HG03378 (cell line): ENCODE results near the gene MPP4.

ENCODE experiments used
- ATAC-seq: cut with Tn5 transposase; IDR thresholded peaks from one replicate; pipeline ENCODE4 v1.9.1; 2021; ENCODE audit warnings: mild to moderate bottlenecking, moderate library complexity; ENCODE audit not compliant: unreplicated experiment

Gene MPP4

DNA sequence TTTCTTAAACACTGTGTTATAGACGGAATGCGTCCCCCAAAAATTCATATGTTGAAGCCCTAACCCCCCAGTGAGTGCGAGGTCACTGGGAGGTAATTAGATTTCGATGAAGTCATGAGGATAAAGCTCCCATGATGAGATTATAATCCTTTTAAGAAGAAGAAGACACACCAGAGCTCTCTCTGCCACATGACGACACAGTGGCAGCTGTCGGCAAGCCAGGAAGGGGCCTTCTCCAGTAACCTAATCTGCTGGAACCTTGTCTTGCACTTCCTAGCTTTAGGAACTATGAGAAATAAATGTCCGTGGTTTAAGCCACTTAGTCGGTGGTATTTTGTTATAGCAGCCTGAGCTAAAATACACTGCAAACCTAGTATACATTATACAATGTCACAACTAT, 67.4 kb downstream of the MPP4 start:
- no peak for ATAC-seq

DNA sequence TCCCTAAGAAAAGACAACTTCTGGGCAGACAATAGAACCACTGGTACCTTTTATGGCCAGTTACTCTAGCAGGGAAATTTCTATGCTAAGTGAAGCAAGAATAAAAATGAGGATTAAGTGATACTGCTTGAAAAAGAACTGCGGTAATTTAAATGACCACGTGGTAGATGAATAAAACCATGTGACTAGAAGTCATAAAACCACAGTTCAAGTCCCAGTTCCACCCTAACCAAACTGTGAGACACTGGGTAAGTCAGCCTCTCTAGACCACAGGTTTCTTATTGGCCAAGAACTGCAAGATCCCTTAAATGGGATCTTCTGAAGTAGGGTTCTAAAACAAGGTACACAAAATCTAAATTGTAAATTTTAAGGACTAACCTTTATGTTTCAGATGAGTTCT, 67.9 kb downstream of the MPP4 start:
- ATAC-seq, result no peak

DNA sequence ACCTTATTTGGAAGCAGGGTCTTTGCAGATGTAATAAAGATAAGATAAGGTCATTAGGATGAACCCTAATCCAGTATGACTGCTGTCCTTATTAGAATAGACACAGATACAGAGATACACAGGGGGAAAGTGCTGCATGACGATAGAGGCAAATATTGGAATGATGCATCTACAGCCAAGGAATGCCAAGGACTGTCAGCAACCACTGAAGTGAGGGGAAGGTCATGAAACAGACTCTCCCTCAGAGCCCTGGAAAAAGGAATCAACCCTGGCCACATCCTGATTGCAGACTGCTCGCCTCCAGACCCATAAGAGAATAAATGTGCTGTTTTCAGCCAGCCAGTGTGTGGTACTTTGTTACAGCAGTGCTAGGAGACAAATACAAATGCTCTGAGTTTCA, 69.9 kb downstream of the MPP4 start:
- ATAC-seq, result no peak

DNA sequence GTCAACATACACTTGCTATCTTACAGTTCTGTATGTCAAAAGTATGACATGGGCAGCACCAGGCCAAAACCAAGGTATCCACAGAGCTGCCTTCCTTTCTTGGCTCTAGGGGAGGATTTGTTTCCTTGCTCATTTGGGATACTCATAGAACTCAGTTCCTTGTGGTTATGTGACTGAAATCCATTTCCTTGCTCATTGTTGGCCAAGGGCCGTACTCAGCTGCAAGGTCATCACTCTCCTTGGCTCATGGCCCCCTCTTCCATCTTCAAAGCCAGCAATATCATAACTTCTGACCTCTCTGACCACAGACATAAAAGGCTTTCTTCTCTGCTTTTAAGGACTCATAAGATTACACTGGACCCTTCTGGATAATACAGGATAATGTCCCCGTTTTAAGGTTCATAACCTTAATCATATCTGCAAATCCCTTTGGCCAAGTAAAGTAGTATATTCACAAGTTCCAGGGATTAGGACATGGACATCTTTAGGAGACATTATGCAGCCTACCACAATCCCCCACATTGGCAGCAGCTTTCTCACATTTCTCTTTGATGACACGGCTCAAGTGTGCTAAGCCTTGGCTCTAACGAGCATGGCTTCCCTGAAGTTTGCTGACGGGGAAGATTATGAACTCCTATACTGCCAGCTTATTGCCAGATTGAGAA, 76.0 kb downstream of the MPP4 start:
- no peak for ATAC-seq

DNA sequence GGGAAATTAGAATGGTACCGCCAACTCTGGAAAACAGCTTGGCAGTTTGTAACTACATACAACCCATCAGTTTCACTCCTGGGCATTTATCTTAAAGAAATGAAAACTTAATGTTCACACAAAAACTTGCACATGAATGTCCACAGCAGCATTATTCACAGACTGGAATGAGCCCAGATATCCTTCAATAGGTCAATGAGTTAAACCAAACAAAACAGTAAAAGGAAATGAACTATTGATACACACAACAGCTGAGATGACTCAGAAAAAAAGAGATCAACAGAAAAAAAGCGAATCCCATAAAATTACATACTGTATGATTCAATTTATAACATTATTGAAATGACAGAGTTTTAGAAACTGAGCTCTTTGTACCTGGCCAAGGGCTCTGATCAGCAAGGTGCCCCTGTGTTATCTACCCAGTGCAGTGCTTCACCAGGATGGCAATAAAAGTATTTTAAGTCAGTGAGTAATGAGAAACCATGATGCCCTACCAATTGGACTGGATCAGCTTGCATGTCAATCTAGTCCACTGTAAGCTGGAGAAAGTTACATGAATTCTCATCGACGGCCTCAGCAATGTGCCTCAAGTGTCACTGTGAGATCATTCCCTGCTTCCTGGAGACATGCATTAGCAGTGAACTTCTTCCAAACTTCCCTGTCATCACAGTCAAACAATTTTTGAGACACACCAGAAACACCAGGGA, 77.0 kb downstream of the MPP4 start:
- ATAC-seq, result no peak

DNA sequence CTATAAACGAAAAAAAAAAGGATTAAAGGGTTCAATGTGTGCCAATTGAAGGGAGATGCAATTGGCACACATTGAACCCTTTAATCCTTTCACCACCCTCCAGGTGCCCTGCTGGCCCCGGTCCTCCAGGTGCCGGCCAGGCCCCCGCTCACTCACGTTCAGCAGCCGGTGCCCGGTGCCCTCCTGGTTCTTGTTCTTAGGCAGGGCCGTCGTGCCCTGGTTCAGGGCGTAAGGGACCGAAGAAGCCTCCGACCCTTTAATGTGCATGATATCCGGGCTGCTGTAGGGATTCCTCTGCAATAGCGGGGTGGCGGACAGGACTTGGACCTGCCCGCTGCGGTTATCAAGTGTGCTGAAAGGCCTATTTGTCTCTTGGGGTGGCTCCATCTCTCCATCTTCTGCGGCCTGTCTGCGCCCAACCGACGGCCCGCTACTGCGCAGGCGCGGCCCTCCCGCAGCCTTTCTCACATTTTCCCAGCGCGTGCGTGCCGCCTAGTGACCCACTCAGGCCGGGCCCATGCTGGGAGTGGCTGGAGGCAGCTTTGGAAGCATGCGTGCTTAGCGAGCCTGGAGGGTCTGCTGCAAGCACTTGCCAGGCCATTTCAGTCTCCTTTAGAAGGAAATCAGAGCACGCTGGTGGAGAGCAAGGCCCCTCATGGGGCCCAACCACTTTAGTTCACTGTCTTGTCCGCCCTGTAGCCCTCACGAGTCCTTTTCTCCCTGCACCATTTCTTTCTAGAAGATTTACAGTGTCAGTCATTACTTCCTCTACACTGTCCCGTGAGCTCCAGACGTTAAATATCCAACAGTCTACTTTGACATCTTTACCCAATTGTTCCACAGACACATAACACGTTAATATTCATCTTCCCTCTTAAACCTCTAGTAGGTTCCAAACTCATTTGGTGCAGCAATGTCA, 79.4 kb downstream of the MPP4 start:
- no peak for ATAC-seq

DNA sequence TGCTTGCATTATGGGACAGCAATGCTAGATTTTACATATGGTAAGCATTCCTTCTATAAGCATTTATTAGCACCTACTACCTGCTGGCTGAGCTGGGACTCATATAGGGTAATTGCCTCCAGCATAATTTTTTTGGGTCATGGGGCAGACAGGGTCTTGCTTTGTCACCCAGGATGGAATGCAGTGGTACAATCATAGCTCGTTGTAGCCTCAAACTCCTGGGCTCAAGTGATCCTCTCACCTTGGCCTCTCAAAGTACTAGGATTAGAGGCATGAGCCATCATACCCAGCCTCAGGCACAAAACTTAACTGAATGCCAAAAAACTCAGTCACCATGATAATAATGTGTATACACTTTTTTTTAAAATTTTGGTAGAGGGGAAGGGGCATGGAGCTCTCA, 90.4 kb downstream of the MPP4 start:
- no peak for ATAC-seq

DNA sequence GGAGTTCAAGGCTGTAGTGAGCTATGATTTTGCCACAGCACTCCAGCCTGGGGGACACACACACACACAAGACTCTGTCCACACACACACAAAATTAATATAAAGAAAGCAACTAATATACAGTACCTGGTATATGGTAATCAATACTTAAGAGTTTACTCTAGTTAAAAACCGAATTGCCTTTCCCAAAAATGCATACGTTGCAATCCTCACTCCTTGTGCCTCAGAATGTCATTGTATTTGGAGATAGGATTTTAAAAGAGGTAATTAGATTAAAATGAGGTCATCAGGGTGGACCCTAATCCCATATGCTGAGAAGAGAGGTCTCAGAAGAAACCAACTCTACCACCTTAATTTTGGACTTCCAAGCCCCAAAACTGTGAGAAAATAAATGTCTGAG, 90.9 kb downstream of the MPP4 start:
- no peak for ATAC-seq

DNA sequence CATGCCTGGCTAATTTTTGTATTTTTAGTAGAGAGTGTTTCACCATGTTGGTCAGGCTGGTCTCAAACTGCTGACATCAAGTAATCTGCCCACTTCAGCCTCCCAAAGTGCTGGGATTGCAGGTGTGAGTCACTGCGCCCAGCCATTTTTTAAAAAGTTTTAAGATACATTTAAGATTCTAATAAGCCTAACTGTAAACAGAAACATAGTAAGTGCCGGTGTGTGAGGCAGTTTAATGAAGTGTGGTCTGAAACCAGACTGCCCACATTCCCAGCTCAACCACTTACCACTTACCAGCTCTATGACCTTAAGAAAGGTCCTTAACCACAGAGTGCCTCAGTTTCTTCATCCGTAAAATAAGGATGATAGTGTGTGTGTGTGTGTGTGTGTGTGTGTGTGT, 97.5 kb downstream of the MPP4 start:
- ATAC-seq, result no peak

DNA sequence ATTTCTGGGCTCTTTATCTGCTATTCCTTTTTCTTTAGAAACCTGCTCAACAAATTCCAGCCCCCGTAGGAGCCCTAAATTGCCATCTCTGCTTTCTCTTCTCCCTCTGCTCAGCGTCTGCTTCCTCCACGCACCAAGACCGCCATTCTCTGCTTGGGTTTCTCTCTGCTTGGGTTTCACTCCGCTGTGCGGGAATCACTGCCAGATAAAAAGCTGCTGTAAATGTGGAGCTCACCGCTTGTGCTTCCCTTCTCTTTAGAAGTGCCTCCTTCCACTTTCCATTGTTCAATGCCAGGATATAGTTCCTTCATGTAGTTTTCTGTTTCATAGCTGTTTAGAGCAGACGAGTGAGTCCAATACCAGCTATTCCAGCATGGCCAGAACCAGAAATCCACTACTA, 101.0 kb downstream of the MPP4 start:
- no peak for ATAC-seq
